Measurements from ENCODE around the gene VWF.

Gene VWF

DNA sequence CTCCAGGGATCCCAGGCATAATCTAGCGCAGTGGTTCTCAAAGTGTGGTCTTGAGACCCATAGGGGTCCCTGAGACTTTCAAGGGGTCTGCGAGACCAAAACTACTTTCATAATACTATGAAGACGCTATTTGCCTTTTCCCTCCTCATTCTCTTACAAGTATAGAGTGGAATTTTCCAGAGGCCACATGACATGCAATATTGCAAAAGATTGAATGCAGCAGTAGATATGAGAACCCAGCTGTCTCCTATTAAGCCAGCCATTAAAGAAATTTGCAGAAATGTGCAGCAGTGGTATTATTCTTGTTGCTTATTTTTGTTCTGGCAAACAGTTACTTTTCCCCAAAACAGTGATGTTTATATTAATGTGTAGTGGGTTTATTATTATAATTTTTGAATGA, 62.8 kb downstream of the VWF start:
- H3K4me2 ChIP-seq (ENCODE audit: low read length): no peak overlapping the region
- TF ChIP-seq EZH2phosphoT487 (IDR thresholded peaks at IDR 0.05; ENCODE audit: low read depth): no peak
- TF ChIP-seq, protein P1, sequence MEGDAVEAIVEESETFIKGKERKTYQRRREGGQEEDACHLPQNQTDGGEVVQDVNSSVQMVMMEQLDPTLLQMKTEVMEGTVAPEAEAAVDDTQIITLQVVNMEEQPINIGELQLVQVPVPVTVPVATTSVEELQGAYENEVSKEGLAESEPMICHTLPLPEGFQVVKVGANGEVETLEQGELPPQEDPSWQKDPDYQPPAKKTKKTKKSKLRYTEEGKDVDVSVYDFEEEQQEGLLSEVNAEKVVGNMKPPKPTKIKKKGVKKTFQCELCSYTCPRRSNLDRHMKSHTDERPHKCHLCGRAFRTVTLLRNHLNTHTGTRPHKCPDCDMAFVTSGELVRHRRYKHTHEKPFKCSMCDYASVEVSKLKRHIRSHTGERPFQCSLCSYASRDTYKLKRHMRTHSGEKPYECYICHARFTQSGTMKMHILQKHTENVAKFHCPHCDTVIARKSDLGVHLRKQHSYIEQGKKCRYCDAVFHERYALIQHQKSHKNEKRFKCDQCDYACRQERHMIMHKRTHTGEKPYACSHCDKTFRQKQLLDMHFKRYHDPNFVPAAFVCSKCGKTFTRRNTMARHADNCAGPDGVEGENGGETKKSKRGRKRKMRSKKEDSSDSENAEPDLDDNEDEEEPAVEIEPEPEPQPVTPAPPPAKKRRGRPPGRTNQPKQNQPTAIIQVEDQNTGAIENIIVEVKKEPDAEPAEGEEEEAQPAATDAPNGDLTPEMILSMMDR (IDR thresholded peaks at IDR 0.05; ENCODE audit: low read depth, low read length): no peak

DNA sequence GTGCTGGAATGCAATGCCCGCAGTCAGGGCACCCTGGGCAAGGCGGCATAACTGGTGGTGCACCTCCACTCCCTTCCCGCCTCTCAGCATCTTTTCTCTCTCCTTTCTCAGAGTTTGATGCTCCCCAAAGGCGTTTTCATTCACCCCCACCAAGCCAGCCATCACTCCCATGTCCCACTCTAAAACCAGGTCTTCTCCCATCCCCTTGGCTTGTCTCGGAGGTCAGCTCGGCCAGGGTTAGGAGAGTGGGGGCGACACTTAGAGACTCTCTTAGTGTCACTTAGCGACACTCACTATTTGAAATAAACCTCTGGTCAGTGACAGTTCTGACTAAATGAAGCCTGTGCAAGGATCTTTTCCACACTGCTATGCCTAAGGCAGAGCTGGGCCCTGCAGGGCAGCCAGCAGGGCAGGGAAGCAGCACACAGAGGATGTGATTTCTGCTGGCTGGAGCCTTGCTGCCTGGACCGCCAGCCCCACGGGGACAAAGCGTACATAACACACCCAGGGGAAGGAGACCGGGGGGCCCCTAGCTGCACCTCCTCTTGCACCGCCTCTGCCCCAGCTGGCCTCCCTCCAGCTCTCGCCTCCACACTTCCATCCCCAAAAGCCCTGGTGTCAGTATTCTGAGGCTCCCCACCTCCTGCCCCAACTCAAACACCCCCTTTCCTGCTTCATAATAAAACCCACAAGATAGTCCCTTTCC, 64.5 kb downstream of the VWF start:
- no peaks in the 10 kb centered on the region for H3K4me1 ChIP-seq (ENCODE audit: low read length)
- TF ChIP-seq EZH2phosphoT487 (IDR thresholded peaks at IDR 0.05; ENCODE audit: low read depth): no peak
- TF ChIP-seq, protein P1 (IDR thresholded peaks at IDR 0.05; ENCODE audit: low read depth, low read length): no peak
- H3K27ac ChIP-seq (ENCODE audit: low read length): no peak overlapping the region
- H4K20me1 ChIP-seq (ENCODE audit: insufficient read depth, low read length): no peaks in the 10 kb centered on the region
- no peaks in the 10 kb centered on the region for H3K79me2 ChIP-seq (ENCODE audit: low read length)
- no peaks in the 10 kb centered on the region for H3K9me3 ChIP-seq (ENCODE audit: insufficient read depth, low read length)
- H3K4me3 ChIP-seq (ENCODE audit: low read length): no peak overlapping the region
- no peaks in the 10 kb centered on the region for H3K36me3 ChIP-seq (replicated peaks; ENCODE audit: low read depth, low read length)
- no peak overlapping the region for H3K4me2 ChIP-seq (ENCODE audit: low read length)
- H3K27me3 ChIP-seq (ENCODE audit: low read depth, low read length): peaks cover 15% of the 10 kb centered on the region; the same call in 1 of the 2 replicates
- no peak overlapping the region for H2AFZ ChIP-seq (ENCODE audit: low read depth, low read length)
- H3K9ac ChIP-seq (ENCODE audit: low read length): no peak overlapping the region

More for the DNA sequence above, 62.8 kb downstream of the VWF start:
- Histone ChIP-seq H3K27me3 (ENCODE audit: low read depth, low read length) (peaks cover 14% of the 10 kb centered on the region; the same call in 1 of the 2 replicates), H4K20me1 (ENCODE audit: insufficient read depth, low read length) (no peaks in the 10 kb centered on the region), H3K79me2 (ENCODE audit: low read length) (no peaks in the 10 kb centered on the region), H3K36me3 (replicated peaks; ENCODE audit: low read depth, low read length) (no peaks in the 10 kb centered on the region), H3K9me3 (ENCODE audit: insufficient read depth, low read length) (no peaks in the 10 kb centered on the region), H3K4me1 (ENCODE audit: low read length) (no peaks in the 10 kb centered on the region), H2AFZ (ENCODE audit: low read depth, low read length) (no peak overlapping the region), H3K9ac (ENCODE audit: low read length) (no peak overlapping the region), H3K27ac (ENCODE audit: low read length) (no peak overlapping the region), H3K4me3 (ENCODE audit: low read length) (no peak overlapping the region)

GRCh38 chr12:6059221-6059620, 65.2 kb downstream of the VWF start:
- no peak overlapping the region for H3K9ac ChIP-seq (ENCODE audit: low read length)
- no peaks in the 10 kb centered on the region for H3K79me2 ChIP-seq (ENCODE audit: low read length)
- no peaks in the 10 kb centered on the region for H4K20me1 ChIP-seq (ENCODE audit: insufficient read depth, low read length)
- no peaks in the 10 kb centered on the region for H3K4me1 ChIP-seq (ENCODE audit: low read length)
- H3K4me2 ChIP-seq (ENCODE audit: low read length): no peak overlapping the region
- H3K9me3 ChIP-seq (ENCODE audit: insufficient read depth, low read length): no peaks in the 10 kb centered on the region
- TF ChIP-seq, protein P1 (IDR thresholded peaks at IDR 0.05; ENCODE audit: low read depth, low read length): no peak
- TF ChIP-seq EZH2phosphoT487 (IDR thresholded peaks at IDR 0.05; ENCODE audit: low read depth): no peak
- H3K36me3 ChIP-seq (replicated peaks; ENCODE audit: low read depth, low read length): no peaks in the 10 kb centered on the region
- H3K27ac ChIP-seq (ENCODE audit: low read length): no peak overlapping the region
- H2AFZ ChIP-seq (ENCODE audit: low read depth, low read length): no peak overlapping the region
- H3K4me3 ChIP-seq (ENCODE audit: low read length): no peak overlapping the region
- peaks cover 13% of the 10 kb centered on the region for H3K27me3 ChIP-seq (ENCODE audit: low read depth, low read length)

GRCh38 chr12:6058481-6059161, 65.8 kb downstream of the VWF start:
- Histone ChIP-seq H3K9me3 (ENCODE audit: insufficient read depth, low read length) (no peaks in the 10 kb centered on the region), H3K27me3 (ENCODE audit: low read depth, low read length) (peaks cover 9% of the 10 kb centered on the region), H3K4me2 (ENCODE audit: low read length) (no peak overlapping the region)

More at GRCh38 chr12:6058481-6059161, 65.8 kb downstream of the VWF start:
- no peaks in the 10 kb centered on the region for H4K20me1 ChIP-seq (ENCODE audit: insufficient read depth, low read length)
- no peak overlapping the region for H3K4me3 ChIP-seq (ENCODE audit: low read length)
- no peak for TF ChIP-seq EZH2phosphoT487 (IDR thresholded peaks at IDR 0.05; ENCODE audit: low read depth)
- TF ChIP-seq, protein P1 (IDR thresholded peaks at IDR 0.05; ENCODE audit: low read depth, low read length): no peak
- H3K79me2 ChIP-seq (ENCODE audit: low read length): no peaks in the 10 kb centered on the region
- H3K27ac ChIP-seq (ENCODE audit: low read length): no peak overlapping the region
- H3K36me3 ChIP-seq (replicated peaks; ENCODE audit: low read depth, low read length): no peaks in the 10 kb centered on the region
- no peak overlapping the region for H3K9ac ChIP-seq (ENCODE audit: low read length)
- H2AFZ ChIP-seq (ENCODE audit: low read depth, low read length): no peak overlapping the region
- H3K4me1 ChIP-seq (ENCODE audit: low read length): no peaks in the 10 kb centered on the region
